Rectal smooth muscle tissue (tissue), 1 donor: ENCODE data around the gene UNC93A.
"Not testable (repeated sequence)": the region's sequence is repeated elsewhere in the genome, so short reads cannot be mapped to it uniquely, and the experiment has no call there.

ENCODE experiments used
- H3K27ac ChIP-seq: one replicate; pipeline ENCODE4 v1.7.0; 2013; ENCODE audit warnings: low read depth, low read length, inconsistent platforms
- H3K27me3 ChIP-seq: one replicate; pipeline ENCODE4 v1.7.0; 2013; ENCODE audit warnings: low read length; ENCODE audit not compliant: control insufficient read depth, insufficient read depth
- H3K36me3 ChIP-seq: one replicate; pipeline ENCODE4 v1.7.0; 2013; ENCODE audit warnings: low read length; ENCODE audit not compliant: control insufficient read depth, insufficient read depth
- H3K4me1 ChIP-seq: one replicate; pipeline ENCODE4 v1.7.0; 2013; ENCODE audit warnings: low read length; ENCODE audit not compliant: control insufficient read depth, insufficient read depth
- H3K4me3 ChIP-seq: one replicate; pipeline ENCODE4 v1.7.0; 2013; ENCODE audit warnings: low read length
- H3K9ac ChIP-seq: one replicate; pipeline ENCODE4 v1.7.0; 2013; ENCODE audit warnings: low read length

Gene UNC93A

GRCh38 chr6:167311691-167312090 is 20.6 kb downstream of the UNC93A start:
- H3K9ac ChIP-seq, H3K4me1 ChIP-seq, H3K4me3 ChIP-seq, H3K36me3 ChIP-seq, H3K27me3 ChIP-seq, H3K27ac ChIP-seq: not testable (repeated sequence)

GRCh38 chr6:167314180-167314821 is 23.2 kb downstream of the UNC93A start:
- H3K27ac ChIP-seq: no peak overlapping the region

GRCh38 chr6:167317172-167317571 is 26.1 kb downstream of the UNC93A start:
- no peak overlapping the region for H3K9ac ChIP-seq
- no peak overlapping the region for H3K4me3 ChIP-seq
- H3K27me3 ChIP-seq: no peaks in the 10 kb centered on the region
- no peaks in the 10 kb centered on the region for H3K36me3 ChIP-seq
- H3K27ac ChIP-seq: no peak overlapping the region
- no peaks in the 10 kb centered on the region for H3K4me1 ChIP-seq

More at GRCh38 chr6:167314180-167314821, 23.2 kb downstream of the UNC93A start:
- Histone ChIP-seq H3K27me3 (no peaks in the 10 kb centered on the region), H3K9ac (no peak overlapping the region), H3K4me1 (peaks cover 4% of the 10 kb centered on the region), H3K4me3 (no peak overlapping the region), H3K36me3 (no peaks in the 10 kb centered on the region)

- H3K4me3 ChIP-seq, H3K36me3 ChIP-seq, H3K4me1 ChIP-seq, H3K9ac ChIP-seq, H3K27me3 ChIP-seq, H3K27ac ChIP-seq: not testable (repeated sequence)
Observed at GRCh38 chr6:167318354-167318753, 27.2 kb downstream of the UNC93A start.

GRCh38 chr6:167318856-167319255 is 27.7 kb downstream of the UNC93A start:
- not testable (repeated sequence) for H3K4me1 ChIP-seq, H3K27me3 ChIP-seq, H3K27ac ChIP-seq, H3K4me3 ChIP-seq, H3K9ac ChIP-seq, H3K36me3 ChIP-seq

GRCh38 chr6:167319856-167320753 is 29.0 kb downstream of the UNC93A start:
- H3K4me3 ChIP-seq, H3K27me3 ChIP-seq, H3K4me1 ChIP-seq, H3K9ac ChIP-seq, H3K36me3 ChIP-seq: not testable (repeated sequence)
- peak overlapping the region; percentile 79 for H3K27ac ChIP-seq

GRCh38 chr6:167320754-167321056 is 29.6 kb downstream of the UNC93A start:
- not testable (repeated sequence) for H3K27me3 ChIP-seq, H3K4me1 ChIP-seq, H3K9ac ChIP-seq, H3K4me3 ChIP-seq, H3K36me3 ChIP-seq
- peak overlapping the region; percentile 79 for H3K27ac ChIP-seq

GRCh38 chr6:167321185-167321584 is 30.1 kb downstream of the UNC93A start:
- not testable (repeated sequence) for H3K9ac ChIP-seq, H3K27me3 ChIP-seq, H3K4me1 ChIP-seq, H3K4me3 ChIP-seq, H3K36me3 ChIP-seq, H3K27ac ChIP-seq

GRCh38 chr6:167323111-167323510 is 32.0 kb downstream of the UNC93A start:
- no peak overlapping the region for H3K4me3 ChIP-seq
- no peaks in the 10 kb centered on the region for H3K36me3 ChIP-seq
- H3K27ac ChIP-seq: no peak overlapping the region
- H3K9ac ChIP-seq: no peak overlapping the region
- peaks cover 3% of the 10 kb centered on the region for H3K27me3 ChIP-seq
- H3K4me1 ChIP-seq: no peaks in the 10 kb centered on the region

GRCh38 chr6:167324111-167324510 is 33.0 kb downstream of the UNC93A start:
- H3K9ac ChIP-seq: no peak overlapping the region
- H3K36me3 ChIP-seq: no peaks in the 10 kb centered on the region
- no peak overlapping the region for H3K27ac ChIP-seq
- H3K4me1 ChIP-seq: no peaks in the 10 kb centered on the region
- peaks cover 3% of the 10 kb centered on the region for H3K27me3 ChIP-seq
- H3K4me3 ChIP-seq: no peak overlapping the region

GRCh38 chr6:167325766-167326165 is 34.7 kb downstream of the UNC93A start:
- no peak overlapping the region for H3K9ac ChIP-seq
- H3K36me3 ChIP-seq: no peaks in the 10 kb centered on the region
- no peak overlapping the region for H3K4me3 ChIP-seq
- peaks cover 3% of the 10 kb centered on the region for H3K27me3 ChIP-seq
- no peak overlapping the region for H3K27ac ChIP-seq
- H3K4me1 ChIP-seq: no peaks in the 10 kb centered on the region

GRCh38 chr6:167327391-167327790 is 36.3 kb downstream of the UNC93A start:
- H3K27me3 ChIP-seq: peaks cover 3% of the 10 kb centered on the region
- H3K9ac ChIP-seq: no peak overlapping the region
- H3K4me3 ChIP-seq: no peak overlapping the region
- no peak overlapping the region for H3K27ac ChIP-seq
- H3K36me3 ChIP-seq: no peaks in the 10 kb centered on the region
- no peaks in the 10 kb centered on the region for H3K4me1 ChIP-seq

- Histone ChIP-seq H3K36me3 (no peaks in the 10 kb centered on the region), H3K27ac (no peak overlapping the region), H3K27me3 (peaks cover 2% of the 10 kb centered on the region), H3K9ac (no peak overlapping the region), H3K4me1 (no peaks in the 10 kb centered on the region), H3K4me3 (no peak overlapping the region)
Observed at GRCh38 chr6:167328086-167328485, 37.0 kb downstream of the UNC93A start.
